IMR-90 (cell line): Measurements from ENCODE around the gene APCDD1L.

Experiments used
- BHLHE40 ChIP-seq: fragments of 150-350 bp; IDR thresholded peaks from 2 replicates; pipeline ENCODE4 v1.6.1; 2016; ENCODE audit warnings: mild to moderate bottlenecking, low read depth, low read length
- CEBPB ChIP-seq: IDR thresholded peaks from 2 replicates; pipeline ENCODE4 v1.6.1; 2012; ENCODE audit warnings: low read depth, low read length, improper control_type of control experiment
- CHD1 ChIP-seq: IDR thresholded peaks from 2 replicates; pipeline ENCODE4 v1.6.1; 2012; ENCODE audit warnings: low read depth, low read length, improper control_type of control experiment
- RAD21 ChIP-seq: IDR thresholded peaks from 2 replicates; pipeline ENCODE4 v1.6.1; 2012; ENCODE audit warnings: low read length, improper control_type of control experiment
- SMC3 ChIP-seq: fragments of 150-350 bp; IDR thresholded peaks from 2 replicates; pipeline ENCODE4 v1.6.1; 2016; ENCODE audit warnings: low read depth, mild to moderate bottlenecking, antibody characterized with exemption, low read length, moderate library complexity
- TF ChIP-seq, protein P1 (sequence below): conservative IDR thresholded peaks from 2 replicates; pipeline ENCODE4 v1.5.1; 2012; ENCODE audit warnings: mild to moderate bottlenecking, low read depth, low read length, improper control_type of control experiment
- TF ChIP-seq, protein P2 (sequence below): fragments of 150-350 bp; IDR thresholded peaks from 2 replicates; pipeline ENCODE4 v1.6.1; 2016; ENCODE audit warnings: low read depth, mild to moderate bottlenecking, low read length, moderate library complexity, borderline replicate concordance

DNA sequence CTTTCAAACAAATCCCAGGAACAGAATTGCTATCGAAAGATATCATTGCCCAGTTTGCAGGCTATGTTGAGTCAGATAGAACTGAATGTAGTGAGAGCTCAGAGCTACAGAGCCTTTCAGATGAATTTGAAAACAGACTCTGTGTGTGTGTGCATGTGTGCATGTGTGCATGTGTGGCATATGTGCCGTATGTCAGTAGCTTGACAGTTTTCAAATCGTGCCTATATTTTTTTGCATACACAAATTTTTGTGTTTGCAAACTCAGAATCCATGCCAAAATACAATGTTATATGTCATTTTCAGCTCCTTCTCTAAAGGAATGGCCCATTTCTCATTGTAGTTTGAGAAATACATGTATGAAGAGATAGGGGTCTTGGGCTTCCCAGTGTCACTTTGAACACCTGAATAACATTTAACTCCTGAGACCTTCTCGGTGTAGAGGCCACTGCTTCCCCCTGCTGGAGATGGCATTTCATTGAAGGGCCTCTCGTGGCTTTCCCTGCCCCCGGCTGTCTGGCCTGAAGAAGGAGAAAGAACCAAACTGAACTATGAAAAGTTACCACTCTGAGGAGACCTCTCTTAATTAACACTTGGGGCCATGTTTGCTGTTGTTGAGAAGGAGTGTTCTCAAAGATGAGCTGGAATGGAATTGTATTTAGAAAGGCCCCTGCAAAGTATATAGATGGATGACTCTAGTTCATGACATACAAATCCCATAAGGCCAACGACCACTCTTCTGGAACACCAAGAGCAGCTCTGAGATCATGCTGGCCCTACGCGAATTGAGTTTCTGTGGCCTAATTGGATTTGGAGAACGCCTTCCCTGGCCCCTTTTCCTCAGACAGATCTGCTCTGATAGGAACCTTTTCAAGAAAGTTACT, 67.4 kb downstream of the APCDD1L start:
- TF ChIP-seq CHD1 = no peak
- TF ChIP-seq, protein P1, sequence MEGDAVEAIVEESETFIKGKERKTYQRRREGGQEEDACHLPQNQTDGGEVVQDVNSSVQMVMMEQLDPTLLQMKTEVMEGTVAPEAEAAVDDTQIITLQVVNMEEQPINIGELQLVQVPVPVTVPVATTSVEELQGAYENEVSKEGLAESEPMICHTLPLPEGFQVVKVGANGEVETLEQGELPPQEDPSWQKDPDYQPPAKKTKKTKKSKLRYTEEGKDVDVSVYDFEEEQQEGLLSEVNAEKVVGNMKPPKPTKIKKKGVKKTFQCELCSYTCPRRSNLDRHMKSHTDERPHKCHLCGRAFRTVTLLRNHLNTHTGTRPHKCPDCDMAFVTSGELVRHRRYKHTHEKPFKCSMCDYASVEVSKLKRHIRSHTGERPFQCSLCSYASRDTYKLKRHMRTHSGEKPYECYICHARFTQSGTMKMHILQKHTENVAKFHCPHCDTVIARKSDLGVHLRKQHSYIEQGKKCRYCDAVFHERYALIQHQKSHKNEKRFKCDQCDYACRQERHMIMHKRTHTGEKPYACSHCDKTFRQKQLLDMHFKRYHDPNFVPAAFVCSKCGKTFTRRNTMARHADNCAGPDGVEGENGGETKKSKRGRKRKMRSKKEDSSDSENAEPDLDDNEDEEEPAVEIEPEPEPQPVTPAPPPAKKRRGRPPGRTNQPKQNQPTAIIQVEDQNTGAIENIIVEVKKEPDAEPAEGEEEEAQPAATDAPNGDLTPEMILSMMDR = peak; percentile 79
- TF ChIP-seq RAD21 = peak; percentile 85
- TF ChIP-seq, protein P2, sequence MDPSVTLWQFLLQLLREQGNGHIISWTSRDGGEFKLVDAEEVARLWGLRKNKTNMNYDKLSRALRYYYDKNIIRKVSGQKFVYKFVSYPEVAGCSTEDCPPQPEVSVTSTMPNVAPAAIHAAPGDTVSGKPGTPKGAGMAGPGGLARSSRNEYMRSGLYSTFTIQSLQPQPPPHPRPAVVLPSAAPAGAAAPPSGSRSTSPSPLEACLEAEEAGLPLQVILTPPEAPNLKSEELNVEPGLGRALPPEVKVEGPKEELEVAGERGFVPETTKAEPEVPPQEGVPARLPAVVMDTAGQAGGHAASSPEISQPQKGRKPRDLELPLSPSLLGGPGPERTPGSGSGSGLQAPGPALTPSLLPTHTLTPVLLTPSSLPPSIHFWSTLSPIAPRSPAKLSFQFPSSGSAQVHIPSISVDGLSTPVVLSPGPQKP = no peak
- no peak for TF ChIP-seq CEBPB
- peak; percentile 89 for TF ChIP-seq SMC3
- no peak for TF ChIP-seq BHLHE40
